Astrocyte of the cerebellum (primary cell): ENCODE results near the gene ITGA4.
"Not testable (repeated sequence)": the region's sequence is repeated elsewhere in the genome, so short reads cannot be mapped to it uniquely, and the experiment has no call there.

Source experiments
- DNase-seq: peaks from one replicate; pipeline ENCODE4 v3.0.0-alpha.2; 2011; ENCODE audit warnings: low read depth
- H3K4me3 ChIP-seq: 2 replicates; pipeline ENCODE4 v1.5.1; 2011; ENCODE audit warnings: mild to moderate bottlenecking, low read depth, low read length, moderate library complexity
- in situ Hi-C: cut with HindIII; loops from 2 replicates; pipeline ENCODE4 v1.10.0; 2017; ENCODE audit warnings: low sequenced_read_pairs
- TF ChIP-seq, protein P1 (sequence below): IDR thresholded peaks from 2 replicates; pipeline ENCODE4 v1.5.1; 2012; ENCODE audit warnings: low read length, low read depth, moderate library complexity, mild to moderate bottlenecking; ENCODE audit errors: missing control alignments

The ITGA4 gene

DNA sequence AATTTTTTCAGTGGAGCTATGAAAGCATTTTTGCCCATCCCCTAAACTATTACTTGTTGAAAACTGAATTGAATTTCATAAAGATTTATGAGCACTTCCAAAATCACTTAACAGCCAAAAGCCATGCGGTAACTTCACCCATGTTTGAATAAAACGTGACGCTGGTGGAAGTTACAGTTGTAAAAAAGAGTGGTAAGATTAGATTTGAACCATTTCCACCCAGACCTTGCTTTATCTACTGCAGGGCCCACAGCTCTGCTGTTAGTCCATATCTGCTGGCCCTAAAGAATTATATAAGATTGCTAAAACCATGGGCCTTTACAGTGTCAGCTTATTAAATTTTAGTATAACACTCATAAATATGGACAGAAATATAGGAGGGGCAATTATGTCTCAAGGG, 15.5 kb upstream of the ITGA4 start:
- H3K4me3 ChIP-seq = no peak overlapping the region
- no peak for DNase-seq
- TF ChIP-seq, protein P1, sequence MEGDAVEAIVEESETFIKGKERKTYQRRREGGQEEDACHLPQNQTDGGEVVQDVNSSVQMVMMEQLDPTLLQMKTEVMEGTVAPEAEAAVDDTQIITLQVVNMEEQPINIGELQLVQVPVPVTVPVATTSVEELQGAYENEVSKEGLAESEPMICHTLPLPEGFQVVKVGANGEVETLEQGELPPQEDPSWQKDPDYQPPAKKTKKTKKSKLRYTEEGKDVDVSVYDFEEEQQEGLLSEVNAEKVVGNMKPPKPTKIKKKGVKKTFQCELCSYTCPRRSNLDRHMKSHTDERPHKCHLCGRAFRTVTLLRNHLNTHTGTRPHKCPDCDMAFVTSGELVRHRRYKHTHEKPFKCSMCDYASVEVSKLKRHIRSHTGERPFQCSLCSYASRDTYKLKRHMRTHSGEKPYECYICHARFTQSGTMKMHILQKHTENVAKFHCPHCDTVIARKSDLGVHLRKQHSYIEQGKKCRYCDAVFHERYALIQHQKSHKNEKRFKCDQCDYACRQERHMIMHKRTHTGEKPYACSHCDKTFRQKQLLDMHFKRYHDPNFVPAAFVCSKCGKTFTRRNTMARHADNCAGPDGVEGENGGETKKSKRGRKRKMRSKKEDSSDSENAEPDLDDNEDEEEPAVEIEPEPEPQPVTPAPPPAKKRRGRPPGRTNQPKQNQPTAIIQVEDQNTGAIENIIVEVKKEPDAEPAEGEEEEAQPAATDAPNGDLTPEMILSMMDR = no peak
- in situ Hi-C loops = no loop called here

GRCh38 chr2:181444654-181445053, 12.5 kb upstream of the ITGA4 start:
- TF ChIP-seq, protein P1 = no peak
- no peak overlapping the region for H3K4me3 ChIP-seq
- in situ Hi-C loops = no loop called here
- DNase-seq = no peak

DNA sequence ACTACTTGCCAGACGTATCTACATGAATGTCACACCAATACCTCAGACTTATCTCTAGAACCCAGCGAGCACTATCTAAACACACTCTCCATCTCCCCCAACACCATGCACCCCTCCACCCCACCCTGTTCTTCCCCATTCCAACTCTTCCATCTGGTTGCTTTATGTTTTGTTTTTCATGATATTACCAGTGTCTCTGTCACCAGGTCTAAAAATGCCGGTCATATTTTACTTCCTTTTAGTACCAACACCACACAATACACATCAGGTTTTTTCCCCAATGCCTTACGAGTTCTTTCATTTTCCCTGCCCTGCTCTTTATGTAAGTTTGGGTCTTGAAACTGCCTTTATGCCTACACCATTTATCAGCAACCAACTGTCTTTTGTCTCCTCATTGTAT, 10.2 kb upstream of the ITGA4 start:
- in situ Hi-C loops = no loop called here
- no peak for DNase-seq
- TF ChIP-seq, protein P1 = no peak
- no peak overlapping the region for H3K4me3 ChIP-seq

- in situ Hi-C loops = not testable (repeated sequence)
Observed at GRCh38 chr2:181449278-181449677, 7.9 kb upstream of the ITGA4 start.

DNA sequence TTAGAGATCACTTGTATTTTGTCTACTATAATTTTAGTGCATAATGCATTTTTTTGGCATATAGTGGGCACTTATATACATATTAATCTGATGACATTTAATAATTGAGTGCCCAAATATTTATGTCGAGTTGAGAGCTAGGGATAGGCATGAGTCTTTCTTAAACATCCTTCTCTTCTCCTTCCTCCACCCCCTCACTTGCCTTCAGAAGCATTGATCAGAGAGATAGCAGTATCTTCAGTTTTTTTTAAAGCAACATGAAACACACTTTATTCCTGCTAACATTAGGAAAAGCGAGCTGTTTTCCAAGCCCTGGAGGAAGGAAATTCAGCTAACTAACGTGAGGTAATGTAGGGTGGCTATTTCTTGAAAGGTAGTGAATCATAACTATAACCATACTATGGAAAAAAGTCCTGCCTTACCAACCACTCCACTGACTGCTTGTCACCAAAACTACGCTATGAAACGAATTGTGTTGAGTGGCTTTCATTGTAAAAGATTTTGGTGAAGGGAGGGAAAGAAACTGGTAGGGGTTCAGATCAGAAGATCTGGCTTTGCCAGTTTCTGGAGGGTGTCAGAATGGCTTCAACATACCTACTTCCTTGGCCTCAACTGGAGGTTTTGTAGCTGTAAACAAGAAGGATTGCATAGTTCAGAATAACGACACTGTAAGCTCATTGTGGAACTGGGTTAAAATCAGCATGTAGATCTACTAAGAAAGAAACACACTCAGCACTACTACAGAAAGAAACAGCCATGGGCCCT, 2.3 kb upstream of the ITGA4 start:
- TF ChIP-seq, protein P1 = no peak
- no peak overlapping the region for H3K4me3 ChIP-seq
- in situ Hi-C loops = loop anchor here (25.0 kb wide), 1 partner anchor 343 kb away; no protein-coding TSS in a partner anchor
- no peak for DNase-seq

More at GRCh38 chr2:181449278-181449677, 7.9 kb upstream of the ITGA4 start:
- DNase-seq, H3K4me3 ChIP-seq: not testable (repeated sequence)

DNA sequence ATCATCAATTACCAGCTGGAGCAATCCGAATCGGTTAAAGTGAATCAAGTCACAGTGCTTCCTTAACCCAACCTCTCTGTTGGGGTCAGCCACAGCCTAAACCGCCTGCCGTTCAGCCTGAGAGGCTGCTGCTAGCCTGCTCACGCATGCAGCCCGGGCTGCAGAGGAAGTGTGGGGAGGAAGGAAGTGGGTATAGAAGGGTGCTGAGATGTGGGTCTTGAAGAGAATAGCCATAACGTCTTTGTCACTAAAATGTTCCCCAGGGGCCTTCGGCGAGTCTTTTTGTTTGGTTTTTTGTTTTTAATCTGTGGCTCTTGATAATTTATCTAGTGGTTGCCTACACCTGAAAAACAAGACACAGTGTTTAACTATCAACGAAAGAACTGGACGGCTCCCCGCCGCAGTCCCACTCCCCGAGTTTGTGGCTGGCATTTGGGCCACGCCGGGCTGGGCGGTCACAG, 496 bp upstream of the ITGA4 start:
- peak overlapping the region; percentile 65 for H3K4me3 ChIP-seq
- in situ Hi-C loops = loop anchor here (25.0 kb wide), 1 partner anchor 344 kb away; no protein-coding TSS in a partner anchor
- DNase-seq = no peak
- TF ChIP-seq, protein P1 = no peak

GRCh38 chr2:181457741-181458425, 697 bp downstream of the ITGA4 start:
- peak overlapping the region; percentile 65 for H3K4me3 ChIP-seq
- no peak for DNase-seq
- TF ChIP-seq, protein P1 = no peak
- in situ Hi-C loops = loop anchor here (25.0 kb wide), 1 partner anchor 346 kb away; no protein-coding TSS in a partner anchor
